GM18505 (cell line): Measurements from ENCODE around the gene PDK2.
"Not testable (repeated sequence)": the region's sequence is repeated elsewhere in the genome, so short reads cannot be mapped to it uniquely, and the experiment has no call there.

Experiments used
- ATAC-seq: cut with Tn5 transposase; IDR thresholded peaks from one replicate; pipeline ENCODE4 v1.9.1; 2021; ENCODE audit not compliant: unreplicated experiment
- POLR2A ChIP-seq: IDR thresholded peaks from 4 replicates; pipeline ENCODE4 v1.6.1; 2011; ENCODE audit warnings: borderline replicate concordance; ENCODE audit not compliant: insufficient read depth, insufficient read length; ENCODE audit errors: extremely low read depth

PDK2 gene

DNA sequence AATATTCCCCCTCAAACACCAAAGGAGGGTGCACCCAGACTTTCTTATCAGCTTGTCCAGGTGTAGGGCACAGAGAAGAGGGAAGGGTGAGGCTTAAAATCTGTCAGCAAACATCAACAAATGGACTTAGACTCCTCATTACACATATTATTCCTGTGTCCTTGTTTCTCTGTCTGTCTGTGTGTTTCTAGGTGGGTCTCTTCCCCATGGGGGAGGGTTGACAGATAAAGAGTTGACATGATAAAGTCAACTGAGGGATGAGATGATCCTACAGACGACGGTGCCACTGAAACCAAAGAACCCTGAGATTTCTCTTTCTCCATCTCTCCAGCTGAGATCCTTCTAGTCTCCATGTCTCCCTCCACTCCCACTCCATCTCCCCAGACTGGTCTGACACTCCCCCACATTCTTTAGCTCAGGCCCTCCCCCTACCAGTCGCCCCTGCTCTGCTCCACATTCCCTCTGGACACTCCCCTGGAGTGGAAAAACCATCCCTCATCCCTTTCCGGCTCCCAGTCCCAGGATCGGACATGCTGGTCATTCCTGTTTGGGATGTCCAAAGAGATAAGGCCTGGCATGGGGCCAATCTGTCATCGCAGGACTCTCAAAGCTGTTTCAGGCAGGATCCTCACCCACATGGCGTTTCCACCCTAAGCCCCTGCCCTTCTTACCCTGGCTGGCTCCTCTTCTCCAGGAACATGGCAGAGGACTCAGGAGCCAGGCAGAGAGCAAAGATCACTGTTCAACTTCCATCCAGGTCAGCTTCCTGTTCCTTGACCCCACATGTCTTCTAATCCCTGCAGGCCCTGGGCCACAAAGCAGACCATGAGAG is 42.1 kb upstream of the PDK2 start:
- ATAC-seq = no peak

DNA sequence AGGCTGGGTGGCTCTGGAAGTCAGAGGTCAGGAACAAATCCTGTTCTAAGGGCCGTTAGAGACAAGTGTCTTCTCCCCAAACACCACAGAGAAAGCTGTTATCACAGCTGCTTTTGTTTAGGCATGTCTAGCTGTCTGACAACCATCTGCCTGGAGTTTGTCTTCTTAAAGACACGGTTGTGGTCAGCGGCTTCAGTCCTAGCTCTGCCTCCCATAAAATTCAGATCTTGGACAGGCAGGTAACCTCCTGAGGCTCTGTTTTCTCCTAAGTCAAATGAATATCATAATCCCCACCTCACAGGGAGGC is 41.5 kb upstream of the PDK2 start:
- ATAC-seq = no peak
- TF ChIP-seq POLR2A = no peak

More for the DNA sequence above, 42.1 kb upstream of the PDK2 start:
- no peak for TF ChIP-seq POLR2A

DNA sequence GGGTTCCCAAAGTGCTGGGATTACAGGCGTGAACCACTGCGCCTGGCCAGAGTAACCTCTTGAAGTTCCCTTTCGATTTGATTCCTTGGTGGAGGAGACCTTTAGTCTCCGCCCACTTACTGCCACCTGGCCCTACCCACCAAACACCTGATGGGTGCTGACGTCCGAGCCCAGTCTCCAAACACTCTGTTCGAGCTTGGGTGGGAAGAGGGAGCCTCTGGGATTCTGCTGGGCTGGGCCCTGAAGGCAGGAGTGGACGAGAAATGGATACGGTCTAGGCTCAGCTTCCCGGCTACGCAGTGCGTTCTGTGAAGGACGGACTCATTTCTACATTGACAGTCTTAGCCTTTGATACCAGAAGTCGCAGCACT is 40.1 kb upstream of the PDK2 start:
- no peak for ATAC-seq
- TF ChIP-seq POLR2A = no peak

DNA sequence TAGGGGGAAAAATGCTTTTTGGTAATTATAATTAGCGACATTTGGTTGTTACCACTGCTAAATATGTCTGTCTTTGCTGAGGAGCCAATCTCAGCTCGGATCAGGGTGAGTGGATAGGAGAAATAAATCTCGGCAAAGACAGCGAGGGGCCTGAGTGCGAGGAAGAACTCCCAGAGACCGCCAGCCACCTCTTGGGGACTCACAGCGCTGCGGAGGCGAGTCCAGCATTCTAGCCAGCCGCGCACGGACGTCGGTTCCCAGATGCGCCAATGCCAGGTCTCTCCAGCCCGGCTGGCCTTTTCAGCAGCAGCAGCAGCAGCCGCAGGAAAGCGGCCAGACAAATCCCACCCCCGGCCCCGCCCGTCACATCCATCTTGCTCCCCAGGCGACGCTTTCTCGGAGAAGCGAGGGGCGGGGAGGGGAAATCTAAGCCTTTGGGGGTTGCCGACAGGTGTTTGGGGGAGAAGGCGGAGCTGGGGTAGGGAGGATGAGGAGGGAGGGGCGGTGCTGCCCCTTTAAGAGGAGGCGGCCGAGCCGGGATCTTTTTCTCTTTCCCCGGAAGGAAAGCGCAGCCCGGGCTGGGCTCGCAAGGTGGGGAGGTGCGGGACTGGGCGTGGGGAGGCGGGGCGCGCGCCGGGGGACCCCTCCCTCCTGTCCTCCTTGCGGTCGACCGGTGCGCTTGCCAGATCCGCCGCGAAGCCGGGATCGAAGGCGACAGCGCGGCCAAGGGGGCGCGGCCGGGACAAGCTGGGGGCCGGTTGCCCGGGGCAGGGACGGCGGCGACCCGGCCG is 39.5 kb upstream of the PDK2 start, which contains the start of gene ITGA3:
Gene ITGA3 (plus strand): TSS at position 685 of the 791 bp plus-strand sequence. CDS start 330 bp downstream, outside the sequence.
- no peak for TF ChIP-seq POLR2A
- peak; percentile 36 for ATAC-seq

DNA sequence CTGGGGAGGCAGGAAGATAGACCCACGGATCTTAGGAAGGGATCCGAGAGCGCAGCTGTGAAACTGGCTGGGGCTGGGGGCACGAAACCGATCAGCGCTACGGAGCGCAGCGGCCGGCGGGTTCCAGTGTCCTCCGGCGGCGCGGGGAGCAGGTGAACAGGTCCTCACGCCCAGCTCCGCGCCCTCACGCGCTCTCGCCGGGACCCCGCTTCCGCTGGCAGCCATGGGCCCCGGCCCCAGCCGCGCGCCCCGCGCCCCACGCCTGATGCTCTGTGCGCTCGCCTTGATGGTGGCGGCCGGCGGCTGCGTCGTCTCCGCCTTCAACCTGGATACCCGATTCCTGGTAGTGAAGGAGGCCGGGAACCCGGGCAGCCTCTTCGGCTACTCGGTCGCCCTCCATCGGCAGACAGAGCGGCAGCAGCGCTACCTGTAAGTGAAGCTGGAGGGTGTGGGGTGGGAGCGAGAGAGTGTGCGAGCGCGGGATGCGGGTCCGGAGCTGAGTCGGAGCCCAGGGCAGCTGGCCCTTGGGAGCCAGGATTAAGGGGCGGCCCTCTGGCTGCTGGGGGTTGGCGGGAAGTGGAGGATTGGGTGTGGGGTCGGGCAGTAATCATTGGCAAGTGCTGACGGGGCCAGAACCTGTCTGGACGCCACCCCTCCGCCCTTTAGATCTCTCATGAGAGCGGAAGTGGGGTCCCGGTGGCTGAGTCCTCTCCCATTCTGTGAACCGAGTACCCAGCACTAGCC is 38.8 kb upstream of the PDK2 start:
- TF ChIP-seq POLR2A = no peak
- ATAC-seq = peak; percentile 59

DNA sequence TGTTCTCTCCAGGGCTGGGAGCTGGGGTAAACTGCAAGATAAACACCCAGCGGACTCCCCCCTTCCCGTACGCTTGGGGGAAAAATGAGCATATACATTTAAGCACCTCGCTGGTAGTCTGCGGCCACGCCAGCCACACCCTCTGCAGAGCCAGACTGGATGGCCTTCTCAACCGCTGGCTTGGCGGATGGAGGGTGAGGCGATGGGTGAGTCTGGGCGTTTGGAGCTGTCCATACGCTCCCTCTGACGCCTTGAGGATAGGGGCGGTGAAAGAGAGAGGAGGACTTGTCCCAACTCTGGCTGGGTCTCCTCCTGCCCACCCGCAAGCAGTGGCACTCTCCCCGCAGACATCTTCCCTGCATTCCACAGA is 38.2 kb upstream of the PDK2 start:
- TF ChIP-seq POLR2A = no peak
- ATAC-seq = no peak

DNA sequence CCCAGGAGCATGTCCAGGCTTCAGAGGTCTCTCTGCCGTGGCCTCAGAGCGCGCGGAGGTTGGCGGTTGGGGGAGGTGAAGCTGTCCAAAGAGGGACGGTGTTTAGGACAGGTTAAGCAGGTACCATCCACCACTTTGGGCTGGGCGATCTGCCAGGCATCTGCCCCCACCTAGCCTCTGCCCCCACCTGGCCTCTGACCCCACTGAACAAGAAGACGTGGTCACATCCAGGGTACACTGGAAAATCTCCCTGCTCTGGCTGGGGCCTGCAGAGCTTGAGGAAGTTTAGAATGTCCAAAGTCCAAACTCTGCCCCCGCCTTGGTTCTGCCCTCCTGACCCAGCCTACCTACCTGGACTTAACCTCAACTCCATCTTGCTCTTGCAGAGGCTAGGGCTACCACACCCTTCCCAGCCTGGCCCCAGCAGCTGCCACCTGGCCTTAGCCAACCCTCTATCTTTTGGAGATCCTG is 37.6 kb upstream of the PDK2 start:
- TF ChIP-seq POLR2A = no peak
- ATAC-seq = no peak

DNA sequence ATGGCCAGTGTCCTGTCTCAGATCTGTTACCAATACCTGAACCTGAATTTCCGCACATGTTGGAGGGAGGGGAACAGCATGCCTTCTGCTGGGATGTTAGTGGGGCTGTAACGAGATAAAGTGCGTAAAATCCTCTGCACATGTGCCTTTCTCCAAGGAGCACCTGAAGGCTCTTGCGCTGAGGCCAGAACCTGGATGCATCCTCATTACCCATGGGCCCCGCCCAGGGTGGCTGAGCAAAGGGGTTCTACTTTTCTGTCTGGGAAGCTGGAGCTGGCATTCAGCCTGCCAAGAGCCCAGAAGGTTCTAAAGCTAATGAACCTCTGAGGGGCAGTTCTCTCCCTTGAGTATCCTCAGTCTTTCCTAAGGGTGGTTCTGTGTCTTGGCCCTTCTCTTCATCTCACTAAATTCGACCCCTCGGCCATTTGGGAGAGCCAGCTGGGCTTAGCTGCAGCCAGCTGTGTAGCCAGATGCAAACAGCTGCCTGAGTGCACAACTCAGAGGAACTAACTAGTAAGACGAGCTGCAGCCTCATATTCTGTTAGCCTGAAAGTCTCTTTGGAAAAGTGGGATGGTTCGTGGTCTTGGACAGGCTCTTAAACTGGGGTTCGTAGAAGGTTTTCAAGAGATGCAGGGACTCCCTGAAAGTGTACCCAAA is 36.7 kb upstream of the PDK2 start:
- no peak for ATAC-seq
- no peak for TF ChIP-seq POLR2A

DNA sequence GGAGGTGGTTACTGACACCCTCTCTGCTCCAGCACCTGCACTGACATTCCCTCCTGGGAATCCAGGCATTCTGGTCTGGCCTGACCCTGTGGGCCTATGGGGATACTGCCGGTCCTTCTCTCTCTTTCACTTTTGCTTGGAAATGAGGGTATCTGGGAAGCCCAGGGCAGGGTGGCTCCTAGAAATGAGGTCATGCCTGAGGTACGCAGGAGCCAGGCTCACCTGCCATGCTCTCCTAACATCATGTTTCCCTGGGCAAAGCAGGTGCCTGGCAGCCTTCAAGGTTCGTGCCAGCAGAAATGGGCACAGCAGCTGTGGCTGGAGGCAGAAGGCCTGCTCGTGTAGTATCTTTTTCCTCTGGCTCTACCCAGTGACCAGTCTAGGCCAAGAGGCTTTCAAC is 35.9 kb upstream of the PDK2 start:
- no peak for ATAC-seq
- no peak for TF ChIP-seq POLR2A

DNA sequence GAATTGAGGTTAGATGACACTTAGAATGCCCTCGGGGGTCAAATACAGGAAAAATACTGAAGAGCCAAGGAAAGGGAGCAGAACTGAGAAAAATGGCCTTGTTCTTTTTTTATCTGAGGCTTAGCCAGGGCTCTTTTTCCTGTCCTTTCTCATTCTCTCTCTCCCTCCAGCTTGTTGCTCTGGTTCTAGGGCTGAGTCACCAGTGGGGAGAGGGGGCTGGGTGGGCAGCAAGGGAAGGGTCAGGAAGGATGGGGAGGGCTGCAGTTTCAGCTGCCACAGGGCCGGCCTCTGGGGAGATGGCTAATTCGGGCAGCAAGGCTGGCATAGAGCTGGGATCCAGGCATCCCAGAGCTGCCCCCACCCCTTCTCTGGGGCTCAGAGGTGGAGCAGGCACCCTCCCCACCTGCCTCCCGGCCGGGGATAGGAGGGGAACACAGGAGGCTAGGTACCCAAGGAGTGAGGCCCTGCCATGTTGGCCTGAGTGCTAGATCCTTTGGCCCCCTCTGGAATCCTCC is 35.3 kb upstream of the PDK2 start:
- no peak for TF ChIP-seq POLR2A
- ATAC-seq = no peak

DNA sequence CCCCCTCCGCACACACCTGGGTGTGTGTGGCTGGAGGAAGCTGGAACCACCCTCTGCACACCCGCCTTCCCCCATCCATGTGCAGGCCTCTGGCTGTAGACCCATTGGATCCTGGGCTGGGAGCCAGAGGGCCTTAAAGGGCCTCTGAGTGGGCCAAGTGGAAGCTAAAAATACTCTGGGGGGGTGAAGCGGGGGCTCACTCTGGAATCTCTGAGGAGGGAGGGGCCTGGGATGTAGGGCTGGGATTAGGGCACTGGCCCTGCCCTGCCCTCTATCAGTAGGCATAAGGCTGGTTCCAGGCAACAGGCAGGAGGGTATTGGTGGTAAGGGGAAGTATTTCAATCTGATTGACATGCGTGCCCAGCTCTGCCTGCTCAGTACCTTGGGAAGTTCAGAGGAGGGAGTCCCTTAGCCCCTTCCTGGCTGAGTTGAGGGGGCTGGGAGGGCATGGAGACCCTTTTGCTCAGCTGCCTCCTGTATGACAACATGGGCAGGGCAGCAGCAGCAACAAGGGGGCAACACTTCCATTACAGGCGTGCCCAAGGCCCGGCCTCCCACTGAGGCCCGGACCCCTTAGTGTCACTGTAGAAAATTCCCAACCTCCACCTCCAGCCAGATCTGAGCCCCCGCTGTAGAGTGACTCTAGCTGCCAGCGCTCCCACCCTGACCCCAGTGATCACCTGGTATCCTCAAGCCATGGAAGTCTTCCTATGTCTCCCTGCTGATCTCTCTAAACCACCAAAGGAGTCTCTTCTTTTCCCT is 34.0 kb upstream of the PDK2 start:
- no peak for ATAC-seq
- TF ChIP-seq POLR2A = no peak

DNA sequence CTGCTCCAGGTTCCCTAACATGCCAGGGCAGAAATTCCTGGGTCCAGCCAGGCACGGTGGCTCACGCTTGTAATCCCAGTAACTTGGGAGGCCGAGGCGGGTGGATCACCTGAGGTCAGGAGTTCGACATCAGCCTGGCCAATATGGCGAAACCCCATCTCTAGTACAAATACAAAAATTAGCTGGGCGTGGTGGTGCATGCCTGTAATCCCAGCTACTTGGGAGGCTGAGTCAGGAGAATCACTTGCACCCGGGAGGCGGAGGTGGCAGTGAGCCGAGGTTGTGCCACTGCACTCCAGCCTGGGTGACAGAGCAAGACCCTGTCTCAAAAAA is 33.5 kb upstream of the PDK2 start:
- ATAC-seq = not testable (repeated sequence)
